ENCODE results near the gene NXPH1.

NXPH1 gene

GRCh38 chr7:8605221-8605620 is 171.8 kb downstream of the NXPH1 start:
- no peak for DNase-seq

- no peak for DNase-seq
Measured at GRCh38 chr7:8612584-8612983, 179.2 kb downstream of the NXPH1 start.

GRCh38 chr7:8613191-8613590 is 179.8 kb downstream of the NXPH1 start:
- DNase-seq: no peak

GRCh38 chr7:8615019-8615418 is 181.6 kb downstream of the NXPH1 start:
- no peak for DNase-seq

- no peak for DNase-seq
Measured at GRCh38 chr7:8618441-8619070, 185.1 kb downstream of the NXPH1 start.

GRCh38 chr7:8620169-8620568 is 186.8 kb downstream of the NXPH1 start:
- DNase-seq: no peak

- no peak for DNase-seq
Measured at GRCh38 chr7:8625612-8626011, 192.2 kb downstream of the NXPH1 start.

- no peak for DNase-seq
Measured at GRCh38 chr7:8627325-8627724, 193.9 kb downstream of the NXPH1 start.

- DNase-seq: no peak
Measured at GRCh38 chr7:8628656-8629055, 195.2 kb downstream of the NXPH1 start.

- DNase-seq: no peak
Measured at GRCh38 chr7:8629504-8629903, 196.1 kb downstream of the NXPH1 start.

GRCh38 chr7:8637322-8637721 is 203.9 kb downstream of the NXPH1 start:
- no peak for DNase-seq

GRCh38 chr7:8638076-8638475 is 204.7 kb downstream of the NXPH1 start:
- no peak for DNase-seq

- DNase-seq: no peak
Measured at GRCh38 chr7:8639668-8640067, 206.3 kb downstream of the NXPH1 start.

- DNase-seq: no peak
Measured at GRCh38 chr7:8640671-8641070, 207.3 kb downstream of the NXPH1 start.

GRCh38 chr7:8668627-8669500 is 235.5 kb downstream of the NXPH1 start:
- DNase-seq: no peak

- no peak for DNase-seq
Measured at GRCh38 chr7:8669501-8669851, 236.1 kb downstream of the NXPH1 start.

GRCh38 chr7:8684426-8684825 is 251.0 kb downstream of the NXPH1 start:
- DNase-seq: no peak

GRCh38 chr7:8699875-8700624 is 266.6 kb downstream of the NXPH1 start:
- DNase-seq: no peak

GRCh38 chr7:8702807-8703206 is 269.4 kb downstream of the NXPH1 start:
- DNase-seq: no peak

- no peak for DNase-seq
Measured at GRCh38 chr7:8710124-8710523, 276.7 kb downstream of the NXPH1 start.

GRCh38 chr7:8714791-8715190 is 281.4 kb downstream of the NXPH1 start:
- no peak for DNase-seq

- no peak for DNase-seq
Measured at GRCh38 chr7:8719102-8719501, 285.7 kb downstream of the NXPH1 start.

- peak; percentile 41 to 47 (median 44) for DNase-seq
Measured at GRCh38 chr7:8724080-8724718, 290.8 kb downstream of the NXPH1 start.

Measured in suppressor macrophage treated with lipopolysaccharide for 1 hour (primary cell).